GM19239 (cell line): ENCODE data around the gene SSBP4.

Experiments
- DNase-seq: peaks from one replicate; pipeline ENCODE4 v3.0.0; 2011; ENCODE audit warnings: low spot score; ENCODE audit not compliant: insufficient read length
- FAIRE-seq: peaks from 2 replicates; lab custom pipeline; 2011; peaks lifted over from hg19 to GRCh38; lab: Jason Lieb, UNC

The SSBP4 gene

GRCh38 chr19:18457483-18458331, 38.5 kb downstream of the SSBP4 start:
- no peak for FAIRE-seq

DNA sequence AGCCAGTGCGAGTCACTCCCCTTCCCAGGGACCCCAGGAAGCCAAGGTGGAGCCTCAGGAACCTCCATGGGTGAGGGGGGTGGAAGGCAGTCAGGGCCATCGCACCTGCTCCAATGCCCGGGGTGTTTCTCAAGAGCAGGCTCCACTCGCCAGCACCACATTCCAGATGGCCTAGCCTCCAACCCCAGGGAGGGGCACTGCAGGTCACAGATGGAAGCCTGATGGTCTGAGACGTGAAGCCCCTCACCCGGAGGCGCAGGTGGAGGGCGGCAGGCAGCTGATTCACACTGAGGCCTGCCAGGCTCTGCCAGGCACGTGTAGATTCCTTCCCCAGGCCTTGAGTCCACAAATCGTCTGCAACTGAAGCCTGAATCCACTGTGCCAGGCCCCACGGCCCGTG, 41.7 kb downstream of the SSBP4 start:
- no peak for FAIRE-seq
- DNase-seq = no peak

More at GRCh38 chr19:18457483-18458331, 38.5 kb downstream of the SSBP4 start:
- no peak for DNase-seq

GRCh38 chr19:18461471-18461870, 42.3 kb downstream of the SSBP4 start:
- DNase-seq (no peak), FAIRE-seq (no peak)

GRCh38 chr19:18464646-18465045, 45.4 kb downstream of the SSBP4 start:
- DNase-seq (no peak), FAIRE-seq (no peak)

DNA sequence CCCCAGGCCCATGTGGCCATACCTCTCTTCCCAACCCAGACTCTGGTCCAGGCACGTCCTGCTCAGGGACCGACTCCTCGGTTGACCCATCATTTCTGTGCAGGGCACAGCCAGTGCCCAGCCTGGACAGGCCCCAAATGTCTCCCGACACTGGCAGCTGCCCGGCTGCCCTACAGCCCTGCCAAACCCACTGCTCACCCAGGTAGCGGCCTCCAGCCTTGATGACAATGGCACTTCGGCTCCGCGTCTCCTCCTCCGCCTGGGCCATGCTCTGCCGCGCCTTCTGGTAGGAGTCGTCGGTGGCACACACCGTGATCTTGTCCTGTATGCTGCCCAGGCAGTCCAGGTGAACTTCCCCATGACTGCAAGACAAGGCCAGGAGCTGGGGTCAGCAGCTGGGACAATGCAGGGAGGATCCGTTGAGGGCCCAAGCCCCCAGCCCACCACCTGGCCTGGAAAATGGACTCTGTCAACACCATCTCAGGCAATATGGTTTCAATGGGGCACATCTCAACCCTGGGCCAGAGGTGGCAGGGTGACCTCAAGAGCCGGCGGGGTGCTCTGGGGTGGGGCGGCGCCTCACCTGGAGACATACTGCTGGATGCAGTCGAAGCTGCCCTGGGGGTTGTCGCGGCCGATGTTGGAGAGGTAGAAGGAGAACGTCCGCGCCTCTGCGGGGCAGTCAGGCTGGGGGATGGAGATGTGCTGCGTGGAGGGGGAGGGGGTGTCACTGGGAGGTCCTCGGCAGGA, 46.2 kb downstream of the SSBP4 start:
- no peak for DNase-seq
- no peak for FAIRE-seq

DNA sequence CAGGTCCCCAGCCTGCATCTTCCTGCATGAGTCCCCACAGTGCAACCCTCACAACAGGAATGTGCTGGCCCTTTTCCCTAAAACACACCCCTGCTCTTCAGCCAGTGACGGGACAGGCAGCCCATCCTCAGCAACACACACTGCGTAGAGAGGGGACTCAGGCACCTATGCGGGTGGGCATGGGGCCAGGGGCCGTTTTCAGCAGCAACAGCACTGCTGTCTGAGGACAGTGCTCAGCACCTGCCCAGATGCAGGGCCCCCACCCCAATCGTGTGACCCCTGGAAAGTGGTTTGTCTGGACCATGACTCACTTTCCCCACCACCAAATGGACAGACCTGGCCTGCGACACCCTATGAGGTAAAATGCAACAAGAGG, 46.8 kb downstream of the SSBP4 start:
- FAIRE-seq = no peak
- DNase-seq = no peak

GRCh38 chr19:18466354-18466753, 47.2 kb downstream of the SSBP4 start:
- DNase-seq (no peak), FAIRE-seq (no peak)

DNA sequence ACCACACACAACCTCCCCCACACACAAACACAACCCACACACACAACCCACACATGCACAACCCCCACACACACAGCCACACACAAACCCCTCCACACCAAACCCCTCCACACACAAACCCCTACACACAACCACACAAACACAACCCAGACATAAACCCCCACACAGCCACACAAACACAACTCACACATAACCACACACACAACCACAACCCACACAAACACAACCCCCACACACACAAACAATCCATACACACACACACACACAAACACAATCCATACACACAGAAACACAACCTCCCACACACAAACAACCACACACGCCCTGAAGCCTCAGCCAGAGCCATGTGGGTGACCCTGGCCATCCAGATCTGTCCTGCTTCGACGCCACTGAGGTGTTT, 48.8 kb downstream of the SSBP4 start:
- DNase-seq = no peak
- FAIRE-seq = no peak

DNA sequence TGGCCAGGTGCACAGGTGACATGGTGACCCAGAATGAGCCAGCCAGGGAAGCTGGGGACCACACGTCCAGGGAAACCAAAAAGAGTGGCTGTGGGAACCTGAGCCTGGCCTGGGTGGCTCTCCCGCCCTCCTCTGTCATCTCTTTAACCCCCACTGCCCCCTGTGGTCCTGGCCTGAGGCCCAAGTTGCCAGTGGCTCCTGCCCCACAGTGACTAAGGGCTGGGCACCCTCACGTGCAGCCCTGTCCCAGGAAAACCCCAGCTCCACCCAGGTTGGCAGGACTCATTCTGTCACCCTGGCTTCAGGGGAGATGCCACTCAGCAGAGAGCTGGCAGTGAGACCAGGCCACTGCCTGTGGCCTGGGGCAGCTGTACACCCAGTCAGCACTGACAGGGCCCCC, 49.3 kb downstream of the SSBP4 start:
- FAIRE-seq (no peak), DNase-seq (no peak)

DNA sequence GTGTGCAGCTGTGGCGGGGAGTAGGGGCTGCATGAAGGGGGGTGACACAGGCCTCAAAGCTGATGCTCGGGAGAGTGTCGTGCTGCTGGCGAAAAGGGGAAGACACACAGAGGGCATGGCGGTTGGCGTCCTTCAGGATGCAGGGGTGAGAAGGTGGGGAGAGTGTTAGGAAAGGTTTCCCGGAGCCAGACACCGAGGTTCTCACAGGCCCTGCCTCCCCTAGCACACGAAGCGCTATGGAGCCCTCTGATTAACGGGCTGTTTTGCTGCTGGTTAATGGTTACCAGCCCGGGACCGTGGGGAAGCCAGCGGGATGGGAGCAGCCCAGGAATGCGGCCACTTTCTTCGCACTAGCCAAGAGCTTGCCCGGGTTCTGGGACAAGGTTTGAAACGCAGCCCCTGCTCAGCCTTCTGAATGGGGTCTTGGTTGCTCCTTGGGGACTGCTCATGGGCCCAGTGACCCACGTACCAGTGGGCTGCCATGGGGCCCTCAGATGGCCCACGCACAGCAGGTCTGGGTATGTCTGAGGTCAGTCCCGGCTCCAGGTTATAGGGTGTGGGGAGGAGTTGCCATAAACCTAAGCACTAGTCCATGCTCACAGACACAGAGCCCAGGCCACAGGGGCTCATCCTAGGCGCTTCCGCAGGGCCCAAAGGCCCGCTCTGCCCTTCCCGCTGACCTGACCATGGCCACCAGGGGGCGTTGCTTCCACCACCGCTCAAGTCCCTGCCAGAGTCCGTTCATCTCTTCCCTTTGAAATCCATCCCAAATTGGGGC, 50.1 kb downstream of the SSBP4 start:
- DNase-seq (peak; percentile 58), FAIRE-seq (peak; percentile 68)

GRCh38 chr19:18470787-18471186, 51.6 kb downstream of the SSBP4 start:
- DNase-seq (no peak), FAIRE-seq (no peak)

DNA sequence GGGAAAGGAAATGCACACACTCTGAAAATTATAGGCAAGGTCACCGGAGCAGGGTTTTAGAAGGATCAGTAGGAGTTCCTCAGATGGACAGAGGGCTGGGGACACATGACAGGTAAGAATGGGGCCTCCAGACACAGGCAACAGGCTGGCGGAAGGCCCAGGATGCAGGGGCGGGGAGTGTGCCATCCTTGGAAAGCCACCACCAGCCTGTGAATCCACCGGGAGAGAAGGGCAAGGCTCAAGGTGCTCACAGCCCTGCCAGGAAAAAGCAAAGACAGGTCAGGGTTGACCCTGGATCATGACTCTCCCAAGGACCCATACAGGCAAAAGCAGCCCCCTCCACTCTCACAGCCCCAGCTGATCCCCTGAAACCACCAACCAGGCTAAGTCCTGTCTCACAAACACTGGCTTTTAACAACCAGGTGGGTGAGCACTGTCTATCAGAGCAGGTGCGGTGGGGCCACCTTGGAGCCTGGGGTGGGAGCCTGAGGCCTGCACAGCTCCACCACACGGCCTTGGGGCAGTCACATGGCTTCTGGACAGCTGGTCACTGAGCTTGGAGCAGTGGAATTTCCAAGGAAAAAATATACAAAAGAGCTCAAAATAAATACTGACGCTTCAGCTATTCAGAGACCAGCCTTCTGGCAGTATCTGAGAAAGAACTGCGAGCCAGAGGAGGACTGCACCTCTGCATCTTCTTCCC, 54.0 kb downstream of the SSBP4 start:
- FAIRE-seq = no peak
- no peak for DNase-seq

DNA sequence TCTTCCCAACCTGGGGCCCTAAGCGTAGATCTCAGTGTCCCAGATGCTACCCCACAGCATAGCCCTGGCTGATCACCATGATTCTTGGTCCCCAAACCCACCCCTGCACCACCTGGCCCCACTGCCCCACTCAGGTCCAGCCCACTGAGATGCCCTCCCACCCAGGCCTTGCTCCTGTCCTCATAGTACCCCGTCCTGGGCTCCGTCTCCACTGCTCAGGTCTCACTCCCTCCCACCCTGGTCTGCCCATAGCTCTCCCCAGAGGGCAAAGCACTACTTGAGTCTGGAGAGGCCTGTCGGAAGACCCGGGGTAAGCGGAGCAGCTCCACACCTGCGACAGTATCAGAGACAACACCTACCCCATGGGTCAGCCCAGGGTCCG, 54.5 kb downstream of the SSBP4 start:
- FAIRE-seq (no peak), DNase-seq (no peak)

- DNase-seq (no peak), FAIRE-seq (no peak)
These were observed 55.2 kb downstream of the SSBP4 start for GRCh38 chr19:18474366-18474887.

DNA sequence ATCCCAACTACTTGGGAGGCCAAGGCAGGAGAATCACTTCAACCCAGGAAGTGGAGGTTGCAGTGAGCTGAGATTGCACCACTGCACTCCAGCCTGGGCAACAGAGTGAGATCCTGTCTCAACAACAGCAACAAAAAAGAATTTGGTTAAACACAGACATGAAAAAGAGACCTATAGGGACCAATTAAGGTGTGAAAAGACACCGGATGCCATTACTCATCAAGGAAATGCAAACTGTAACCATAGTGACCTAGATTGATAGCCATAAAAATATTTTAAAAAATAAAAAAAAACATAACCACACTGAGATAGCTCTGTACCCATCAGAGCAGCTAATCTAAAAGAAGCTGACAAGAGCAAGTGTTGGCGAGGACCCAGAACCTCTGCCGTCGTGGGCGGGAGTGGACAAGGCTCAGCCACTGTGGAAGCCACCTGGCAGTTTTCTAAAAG, 55.8 kb downstream of the SSBP4 start:
- FAIRE-seq = no peak

DNA sequence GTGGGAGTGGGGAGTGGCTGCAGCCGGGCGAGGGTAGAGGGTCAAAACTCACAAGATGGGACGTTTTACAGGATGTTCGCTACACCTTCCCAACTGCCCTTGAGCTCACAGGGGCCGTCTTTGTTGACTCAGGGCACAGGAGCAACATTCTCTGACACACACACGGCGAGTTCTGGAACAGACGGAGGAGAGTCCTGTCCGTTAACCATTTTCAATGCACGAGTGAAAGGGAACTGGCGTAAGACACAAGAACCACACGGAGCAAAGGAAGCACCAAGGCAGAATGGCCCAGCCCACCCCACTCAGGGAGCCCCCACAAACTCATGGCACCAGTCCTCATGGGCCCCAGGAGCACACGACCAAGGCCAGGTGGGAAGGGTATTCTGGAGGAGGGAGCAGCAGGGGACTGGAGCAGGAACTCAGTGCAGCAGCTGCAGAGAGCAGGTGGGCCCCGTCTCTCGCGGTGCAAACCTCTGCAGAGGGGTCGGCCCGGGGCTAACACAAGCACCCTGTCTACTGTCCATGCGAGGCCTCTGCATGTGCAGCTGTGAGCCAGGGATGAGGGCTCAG, 56.6 kb downstream of the SSBP4 start:
- no peak for DNase-seq

More for the DNA sequence above, 55.8 kb downstream of the SSBP4 start:
- no peak for DNase-seq

GRCh38 chr19:18476507-18477041, 57.4 kb downstream of the SSBP4 start:
- no peak for FAIRE-seq
- DNase-seq = no peak

More for the DNA sequence above, 56.6 kb downstream of the SSBP4 start:
- no peak for FAIRE-seq

DNA sequence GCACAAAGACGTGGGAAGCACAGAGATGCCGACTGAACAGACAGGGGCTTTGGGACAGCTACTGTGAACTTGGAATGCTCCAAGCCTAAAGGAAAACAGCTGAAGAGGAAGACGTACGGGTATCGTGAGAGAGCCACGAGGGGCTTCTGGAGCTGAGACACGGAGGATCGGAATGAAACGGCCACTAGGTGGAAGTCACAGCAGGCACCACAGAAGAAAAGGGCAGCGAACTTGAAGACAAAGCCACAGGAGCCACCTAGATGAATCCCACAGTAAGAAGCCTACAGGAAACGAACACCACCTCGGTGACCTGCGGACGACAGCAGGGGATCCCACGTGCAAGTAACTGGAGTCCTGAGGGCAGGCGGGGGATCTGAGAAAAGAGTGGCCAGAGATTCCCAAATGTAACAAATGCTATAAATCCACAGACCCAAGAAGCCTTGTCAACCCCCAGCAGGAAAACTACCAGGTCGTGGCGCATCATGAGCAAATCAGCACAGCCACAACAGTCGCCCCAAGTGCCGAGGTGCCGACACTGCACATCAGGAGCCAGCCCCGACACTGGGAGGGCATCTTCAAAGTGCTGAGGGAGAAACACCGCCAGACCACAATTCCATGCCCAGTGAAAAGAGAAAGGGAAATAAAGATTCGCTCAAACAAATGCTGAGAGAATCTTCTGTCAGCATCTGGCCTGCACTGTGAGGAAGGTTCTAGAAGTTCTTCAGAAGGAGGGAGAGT, 58.0 kb downstream of the SSBP4 start:
- FAIRE-seq (no peak), DNase-seq (no peak)

GRCh38 chr19:18477974-18478373, 58.8 kb downstream of the SSBP4 start:
- no peak for FAIRE-seq

More at GRCh38 chr19:18477974-18478373, 58.8 kb downstream of the SSBP4 start:
- no peak for DNase-seq
